Endodermal cell (in vitro differentiated cells): ENCODE data around the gene TUBA4A. TPM values are rescaled to one million over a fixed set of nuclear protein-coding genes. Genes with fewer than 3 reads are reported as not detected.

Experiments used
- DNase-seq: peaks from one replicate; pipeline ENCODE4 v3.0.0-alpha.2; 2017
- H3K27ac ChIP-seq: 2 replicates; pipeline ENCODE4 v1.5.1; 2013; ENCODE audit warnings: mild to moderate bottlenecking, low read depth, low read length, moderate library complexity
- H3K27me3 ChIP-seq: 2 replicates; pipeline ENCODE4 v1.6.1; 2013; ENCODE audit warnings: mild to moderate bottlenecking, low read length, moderate library complexity; ENCODE audit not compliant: insufficient read depth, control insufficient read depth, poor library complexity, severe bottlenecking
- H3K36me3 ChIP-seq: 2 replicates; pipeline ENCODE4 v1.7.0; 2013; ENCODE audit warnings: mild to moderate bottlenecking, low read length, moderate library complexity; ENCODE audit not compliant: control insufficient read depth, insufficient read depth
- H3K4me1 ChIP-seq: one replicate; pipeline ENCODE4 v1.7.0; 2013; ENCODE audit warnings: low read length; ENCODE audit not compliant: control insufficient read depth, insufficient read depth
- H3K4me3 ChIP-seq: 2 replicates; pipeline ENCODE4 v1.5.1; 2013; ENCODE audit warnings: mild to moderate bottlenecking, low read length, moderate library complexity
- H3K9ac ChIP-seq: 2 replicates; pipeline ENCODE4 v1.6.1; 2013; ENCODE audit warnings: mild to moderate bottlenecking, low read length, moderate library complexity; ENCODE audit not compliant: poor library complexity, severe bottlenecking; ENCODE audit errors: extremely low read depth
- H3K9me3 ChIP-seq: 2 replicates; pipeline ENCODE4 v1.6.1; 2013; ENCODE audit warnings: mild to moderate bottlenecking, low read length, moderate library complexity; ENCODE audit not compliant: control insufficient read depth
- H3K27ac Mint-ChIP-seq: 2 replicates; pipeline ENCODE4 v1.8.0; 2020; ENCODE audit warnings: mixed read lengths
- H3K27me3 Mint-ChIP-seq: 2 replicates; pipeline ENCODE4 v1.8.0; 2021; ENCODE audit warnings: mild to moderate bottlenecking, mixed read lengths; ENCODE audit not compliant: insufficient read depth
- H3K36me3 Mint-ChIP-seq: 2 replicates; pipeline ENCODE4 v1.8.0; 2020; ENCODE audit warnings: low read depth, mixed read lengths
- H3K4me1 Mint-ChIP-seq: 2 replicates; pipeline ENCODE4 v1.8.0; 2020; ENCODE audit warnings: mixed read lengths
- H3K4me3 Mint-ChIP-seq: 2 replicates; pipeline ENCODE4 v1.8.0; 2020; ENCODE audit warnings: mild to moderate bottlenecking, moderate library complexity, mixed read lengths
- H3K9me3 Mint-ChIP-seq: 2 replicates; pipeline ENCODE4 v1.8.0; 2020; ENCODE audit warnings: mild to moderate bottlenecking, mixed read lengths
- CTCF ChIP-seq: fragments of 200-600 bp; sonication (generic); conservative IDR thresholded peaks from 2 replicates; pipeline ENCODE4 v1.5.0; 2021; ENCODE audit warnings: antibody characterized with exemption, mild to moderate bottlenecking
- WGBS, 2 experiments: methylation state at CpG; one replicate each; pipeline versions ENCODE4 v1.1.5 to v1.1.7; 2013; ENCODE audit warnings: missing lambda C conversion rate in 2 of 2, mixed read lengths in 1 of 2; ENCODE audit not compliant: insufficient coverage in 1 of 2, insufficient read length in 1 of 2; 5-methylcytosine and 5-hydroxymethylcytosine counted together
- total RNA-seq, 2 donors: library from RNA; stranded (reverse); fragmentation: NEBNext Ultra II Directional in 1 of 2; extraction: Animal tissue kit (Norgen Biotek cat#: 25700) in 1 of 2; gene quantifications; 2 replicates in 1 of 2; 3 replicates in 1 of 2; pipeline ENCODE4 v1.2.1, GENCODE V29; 2021

Gene TUBA4A
- total RNA-seq, 2 donors from 2014 or later: 4.0 to 9.5 TPM

GRCh38 chr2:219221957-219222518, 31.7 kb downstream of the TUBA4A start:
- Mint-ChIP-seq H3K27ac (no peak overlapping the region), H3K27me3 (no peaks in the 10 kb centered on the region), H3K4me1 (peaks cover 12% of the 10 kb centered on the region), H3K36me3 (peaks cover 54% of the 10 kb centered on the region), H3K4me3 (no peak overlapping the region), H3K9me3 (no peaks in the 10 kb centered on the region)
- H3K27ac ChIP-seq: no peak overlapping the region
- no peaks in the 10 kb centered on the region for H3K27me3 ChIP-seq
- no peaks in the 10 kb centered on the region for H3K4me1 ChIP-seq
- TF ChIP-seq CTCF: no peak
- peaks cover 42% of the 10 kb centered on the region for H3K36me3 ChIP-seq
- DNase-seq: no peak
- no peak overlapping the region for H3K4me3 ChIP-seq
- 94 to 98% methylated on average over 12 to 16 of the region's 16 CpGs for WGBS, 2 experiments
- H3K9me3 ChIP-seq: no peaks in the 10 kb centered on the region
- no peak overlapping the region for H3K9ac ChIP-seq

- Histone ChIP-seq H3K4me3 (no peak overlapping the region), H3K4me1 (no peaks in the 10 kb centered on the region), H3K27ac (no peak overlapping the region), H3K27me3 (no peaks in the 10 kb centered on the region), H3K36me3 (peaks cover 46% of the 10 kb centered on the region), H3K9me3 (no peaks in the 10 kb centered on the region), H3K9ac (no peak overlapping the region)
- Mint-ChIP-seq H3K36me3 (peaks cover 57% of the 10 kb centered on the region), H3K27ac (no peak overlapping the region), H3K9me3 (no peaks in the 10 kb centered on the region), H3K4me1 (peaks cover 17% of the 10 kb centered on the region), H3K4me3 (no peak overlapping the region), H3K27me3 (no peaks in the 10 kb centered on the region)
- WGBS, 2 experiments: 92 to 94% methylated on average over 4 to 19 of the region's 19 CpGs
- no peak for TF ChIP-seq CTCF
- no peak for DNase-seq
Observed at GRCh38 chr2:219220652-219221402, 32.9 kb downstream of the TUBA4A start.

- no peaks in the 10 kb centered on the region for H3K27me3 Mint-ChIP-seq
Observed at GRCh38 chr2:219219784-219220532, 33.8 kb downstream of the TUBA4A start.

More at GRCh38 chr2:219219784-219220532, 33.8 kb downstream of the TUBA4A start:
- 93 to 94% methylated on average over 10 to 18 of the region's 18 CpGs for WGBS, 2 experiments
- Histone ChIP-seq H3K9me3 (no peaks in the 10 kb centered on the region), H3K9ac (no peak overlapping the region), H3K4me1 (no peaks in the 10 kb centered on the region), H3K27me3 (no peaks in the 10 kb centered on the region), H3K4me3 (no peak overlapping the region), H3K36me3 (peaks cover 45% of the 10 kb centered on the region), H3K27ac (no peak overlapping the region)
- TF ChIP-seq CTCF: no peak
- Mint-ChIP-seq H3K4me3 (no peak overlapping the region), H3K9me3 (no peaks in the 10 kb centered on the region), H3K4me1 (peaks cover 17% of the 10 kb centered on the region), H3K27ac (peak overlapping the region; percentile 92), H3K36me3 (peaks cover 53% of the 10 kb centered on the region)
- no peak for DNase-seq
